ENCODE measurements around the gene LAMC1. TPM values are rescaled to one million over a fixed set of nuclear protein-coding genes. Genes with fewer than 3 reads are reported as not detected.

The LAMC1 gene
- total and polyA plus RNA-seq, 2 of the 4 experiments (the other 2 are of a cell fraction), result 249 to 394 TPM

DNA sequence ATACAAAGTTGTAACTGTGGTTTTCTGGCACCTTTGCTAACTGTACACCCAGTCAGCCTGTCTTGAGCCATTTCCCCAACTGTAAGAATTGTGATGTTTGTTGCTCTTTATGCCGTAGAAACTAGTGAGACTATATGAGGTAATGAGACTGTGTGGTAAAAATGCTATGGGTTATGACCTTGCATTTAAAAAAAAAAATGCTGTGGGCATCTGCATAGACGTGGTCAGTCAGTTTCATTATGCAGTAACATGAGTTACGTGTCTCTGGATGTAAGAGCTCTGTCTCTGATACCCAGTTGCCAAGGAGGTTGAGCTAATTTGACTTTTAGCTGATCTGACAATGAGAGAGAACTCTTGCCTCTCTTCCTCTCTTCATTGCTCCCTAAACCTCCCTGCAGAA, 82.2 kb downstream of the LAMC1 start (continued):
- no peak for TF ChIP-seq CHD1 (IDR thresholded peaks at IDR 0.05; ENCODE audit: low read depth, low read length)

DNA sequence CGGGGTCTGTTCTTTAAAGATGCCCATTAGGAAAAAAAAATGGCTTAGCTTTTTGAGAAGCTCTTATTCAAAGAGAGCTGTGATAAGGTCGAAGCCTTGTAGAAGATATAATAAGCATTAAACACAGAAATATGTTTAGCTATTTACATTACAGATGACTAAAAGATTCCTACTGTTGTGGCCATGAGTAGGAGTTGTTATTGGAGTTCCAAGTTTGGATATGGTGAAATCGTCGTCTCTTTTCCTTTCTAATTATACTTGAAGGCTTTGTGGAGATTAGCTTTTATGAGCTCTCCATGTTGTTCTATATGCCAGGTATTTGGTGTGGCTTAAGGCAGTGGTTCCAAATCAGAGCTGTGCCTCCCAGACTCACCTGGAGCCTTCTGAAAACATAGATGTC, 82.9 kb downstream of the LAMC1 start:
- Histone ChIP-seq H3K23ac (ENCODE audit: low read depth, low read length) (no peak overlapping the region), H3K9me1 (ENCODE audit: insufficient read depth, low read length) (peaks cover 25% of the 10 kb centered on the region), H2AK5ac (ENCODE audit: low read depth, low read length) (no peak overlapping the region), H3K27me3 (ENCODE audit: control insufficient read depth, insufficient read depth, low read length) (no peaks in the 10 kb centered on the region), H4K5ac (ENCODE audit: low read depth, low read length) (no peak overlapping the region), H3K14ac (replicated peaks; ENCODE audit: low read depth, low read length) (no peak overlapping the region), H3K36me3 (ENCODE audit: control insufficient read depth, insufficient read depth, low read length) (peaks cover 22% of the 10 kb centered on the region), H3K9ac (ENCODE audit: low read depth, low read length) (no peak overlapping the region), H3K4me1 (ENCODE audit: control insufficient read depth, insufficient read depth, low read length) (peaks cover 19% of the 10 kb centered on the region), H3K27ac (ENCODE audit: insufficient read depth, low read length) (no peak overlapping the region), H2AFZ (replicated peaks; ENCODE audit: low read length, poor library complexity) (no peak overlapping the region), H2BK120ac (ENCODE audit: low read depth, low read length) (0 out of 2 replicates have a peak overlapping the region, but pooled peaks have one; percentile 4), H3K79me1 (ENCODE audit: low read depth in 1 of 2, low read length in 2 of 2) (peaks cover 43 to 86% of the 10 kb centered on the region in 2 experiments), H3K4ac (ENCODE audit: low read depth, low read length) (peak overlapping the region; percentile 35; the same call in 1 of the 2 replicates), H3K4me3 (ENCODE audit: insufficient read depth, low read depth, low read length) (no peak overlapping the region), H2BK15ac (ENCODE audit: low read depth, low read length) (no peak overlapping the region), H3K9me3 (ENCODE audit: control insufficient read depth, insufficient read depth, low read length) (no peaks in the 10 kb centered on the region), H4K8ac (ENCODE audit: low read depth in 2 of 2, low read length in 2 of 2) (0 out of 4 replicates have a peak overlapping the region, but pooled peaks of 1 of the 2 experiments have one; percentile 10), H3K18ac (ENCODE audit: low read depth, low read length) (no peak overlapping the region), H2AK9ac (replicated peaks; ENCODE audit: low read depth, low read length, poor library complexity) (no peak overlapping the region), H3K56ac (ENCODE audit: extremely low read depth, insufficient read depth, low read length) (no peak overlapping the region), H2BK20ac (ENCODE audit: low read depth, low read length) (peak overlapping the region; percentile 13; the same call in 1 of the 2 replicates), H3K4me2 (ENCODE audit: low read depth, low read length) (peak overlapping the region; percentile 85), H4K91ac (ENCODE audit: insufficient read depth, low read depth, low read length) (no peak overlapping the region), H4K20me1 (ENCODE audit: insufficient read depth, low read length) (peaks cover 56% of the 10 kb centered on the region), H2BK5ac (ENCODE audit: low read depth, low read length, poor library complexity, severe bottlenecking) (peak overlapping the region; percentile 64)
- 0 out of 2 replicates have a peak, but pooled peaks have one; percentile 14 for TF ChIP-seq FOS (IDR thresholded peaks at IDR 0.05; ENCODE audit: low read depth, low read length)
- peak; percentile 66 for TF ChIP-seq CEBPB (IDR thresholded peaks at IDR 0.05; ENCODE audit: low read depth, low read length)
- 0 out of 2 replicates have a peak, but pooled peaks have one; percentile 26 for TF ChIP-seq CHD1 (IDR thresholded peaks at IDR 0.05; ENCODE audit: low read depth, low read length)
- no peak for TF ChIP-seq BHLHE40 (IDR thresholded peaks at IDR 0.05; ENCODE audit: low read depth, low read length)
- peak; percentile 22; the same call in 1 of the 2 replicates for TF ChIP-seq POLR2A (IDR thresholded peaks at IDR 0.05; ENCODE audit: low read depth, low read length)
- 0 out of 2 replicates have a peak, but pooled peaks have one; percentile 19 for TF ChIP-seq RAD21 (IDR thresholded peaks at IDR 0.05; ENCODE audit: low read length)
- peak; percentile 6; the same call in 1 of the 2 replicates for TF ChIP-seq SMC3 (IDR thresholded peaks at IDR 0.05; ENCODE audit: low read depth, low read length)
- TF ChIP-seq, protein P1, sequence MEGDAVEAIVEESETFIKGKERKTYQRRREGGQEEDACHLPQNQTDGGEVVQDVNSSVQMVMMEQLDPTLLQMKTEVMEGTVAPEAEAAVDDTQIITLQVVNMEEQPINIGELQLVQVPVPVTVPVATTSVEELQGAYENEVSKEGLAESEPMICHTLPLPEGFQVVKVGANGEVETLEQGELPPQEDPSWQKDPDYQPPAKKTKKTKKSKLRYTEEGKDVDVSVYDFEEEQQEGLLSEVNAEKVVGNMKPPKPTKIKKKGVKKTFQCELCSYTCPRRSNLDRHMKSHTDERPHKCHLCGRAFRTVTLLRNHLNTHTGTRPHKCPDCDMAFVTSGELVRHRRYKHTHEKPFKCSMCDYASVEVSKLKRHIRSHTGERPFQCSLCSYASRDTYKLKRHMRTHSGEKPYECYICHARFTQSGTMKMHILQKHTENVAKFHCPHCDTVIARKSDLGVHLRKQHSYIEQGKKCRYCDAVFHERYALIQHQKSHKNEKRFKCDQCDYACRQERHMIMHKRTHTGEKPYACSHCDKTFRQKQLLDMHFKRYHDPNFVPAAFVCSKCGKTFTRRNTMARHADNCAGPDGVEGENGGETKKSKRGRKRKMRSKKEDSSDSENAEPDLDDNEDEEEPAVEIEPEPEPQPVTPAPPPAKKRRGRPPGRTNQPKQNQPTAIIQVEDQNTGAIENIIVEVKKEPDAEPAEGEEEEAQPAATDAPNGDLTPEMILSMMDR (conservative IDR thresholded peaks at IDR 0.05; ENCODE audit: low read depth, low read length), result no peak
- POLR2A ChIA-PET (ENCODE audit: unreplicated experiment), result no interaction called here
- no CpG with 5 or more reads among the region's 4 CpGs for WGBS, 2 experiments (ENCODE audit: extremely low coverage in 2 of 2, insufficient read length in 1 of 2)
- DNase-seq, result peak; percentile 73
- in situ Hi-C loops (cut with MboI; ENCODE audit: low sequenced_read_pairs), result loop anchor here (25.0 kb wide), 1 partner anchor 144 kb away; the partner anchor contains the start of gene SHCBP1L
- dilution Hi-C loops (cut with HindIII; ENCODE audit: low sequenced_read_pairs, unreplicated experiment), result no loop called here
- ATAC-seq (ENCODE audit: low read depth), result peak; percentile 45
- intact Hi-C loops (cut with micrococcal nuclease), result loop anchor here (5.0 kb wide), 1 partner anchor 144 kb away; no protein-coding TSS in a partner anchor
- BruUV-seq (replicated peaks), result no TSS peak
- CTCF ChIA-PET, result interaction anchor here (1.0 kb wide), 1 partner anchor 143 kb away, joined by 3 read pairs; no protein-coding TSS in a partner anchor

Measured in IMR-90 (cell line).